ENCODE data around the gene CCDC174.

CCDC174 gene

DNA sequence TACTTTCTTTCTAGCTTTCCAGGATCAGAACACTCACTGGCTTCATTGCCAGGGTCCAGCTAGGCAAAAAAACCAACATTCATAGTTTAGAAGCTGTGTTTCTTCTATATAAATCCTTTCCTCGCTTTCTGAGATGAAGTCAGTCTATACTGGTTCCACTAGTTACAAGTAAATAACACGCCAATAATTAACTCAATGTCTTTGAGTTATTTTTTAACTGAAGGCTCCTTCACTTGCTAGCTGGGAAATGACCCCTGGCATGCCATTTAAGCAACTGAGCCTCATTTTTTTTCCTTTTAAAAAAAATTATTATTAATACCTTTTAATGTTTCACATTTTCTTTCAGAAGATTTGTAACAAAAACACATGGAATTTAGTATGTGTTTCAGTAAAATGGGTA lies 2.1 kb upstream of the CCDC174 start:
- in situ Hi-C loops (cut with MboI; ENCODE audit: low sequenced_read_pairs): no loop called here

DNA sequence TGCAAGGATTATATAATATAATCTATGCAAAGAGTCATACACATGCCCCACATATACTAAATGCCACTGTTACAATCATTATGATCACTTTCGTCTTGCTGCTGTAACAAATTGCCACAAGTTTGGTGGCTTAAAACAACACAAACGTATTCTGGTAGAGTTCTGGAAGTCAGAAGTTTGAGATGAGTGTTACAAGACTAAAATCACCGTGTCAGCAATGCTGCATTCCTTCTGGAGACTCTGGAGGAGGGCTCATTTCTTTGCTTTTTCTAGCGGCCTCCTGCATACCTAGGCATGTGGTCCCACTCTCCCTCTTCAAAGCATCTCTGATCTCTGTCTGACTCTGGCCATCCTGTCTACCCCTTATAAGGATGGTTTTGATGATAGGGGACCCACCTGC lies 1.4 kb upstream of the CCDC174 start:
- in situ Hi-C loops (cut with MboI; ENCODE audit: low sequenced_read_pairs): loop anchor here (25.0 kb wide), 1 partner anchor 262 kb away; no protein-coding TSS in a partner anchor

DNA sequence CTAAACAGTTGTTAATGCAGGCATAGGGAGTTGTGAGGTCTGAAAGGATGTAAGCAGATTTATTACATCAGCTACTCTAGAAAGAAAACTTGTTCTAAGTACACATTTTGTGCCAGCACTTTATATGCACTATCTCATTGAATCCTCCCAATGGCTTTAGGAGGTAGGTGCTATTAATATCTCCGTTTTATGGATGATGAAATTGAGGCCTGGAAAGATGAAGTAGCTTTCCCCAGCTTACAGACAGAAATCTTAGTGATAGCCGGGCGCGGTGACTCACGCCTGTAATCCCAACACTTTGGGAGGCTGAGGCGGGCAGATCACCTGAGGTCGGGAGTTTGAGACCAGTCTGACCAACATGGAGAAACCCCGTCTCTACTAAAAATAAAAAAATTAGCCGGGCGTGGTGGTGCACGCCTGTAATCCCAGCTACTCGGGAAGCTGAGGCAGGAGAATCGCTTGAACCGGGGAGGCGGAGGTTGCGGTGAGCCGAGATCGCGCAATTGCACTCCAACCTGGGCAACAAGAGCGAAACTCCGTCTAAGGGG lies 872 bp downstream of the CCDC174 start:
- in situ Hi-C loops (cut with MboI; ENCODE audit: low sequenced_read_pairs): loop anchor here (25.0 kb wide), 1 partner anchor 260 kb away; no protein-coding TSS in a partner anchor

DNA sequence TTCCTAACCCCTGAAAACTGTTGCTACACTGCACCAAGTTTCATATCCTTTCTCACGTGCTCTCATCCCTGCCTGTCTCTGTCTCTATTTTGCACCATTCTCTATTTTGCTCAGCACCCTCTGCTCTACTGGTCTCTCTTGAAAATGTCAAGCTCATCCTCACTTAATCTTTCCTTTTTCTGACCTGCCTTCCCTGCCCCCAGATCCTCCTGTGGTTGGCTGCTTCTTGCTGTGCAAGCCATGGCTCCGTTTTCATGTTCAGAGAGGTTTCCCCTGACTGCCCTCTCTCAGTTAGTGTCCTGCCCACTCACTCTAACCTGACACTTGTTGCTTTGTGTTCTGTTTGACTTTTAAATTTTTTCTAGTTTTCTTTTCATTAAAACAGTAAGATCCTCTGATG lies 6.0 kb downstream of the CCDC174 start:
- in situ Hi-C loops (cut with MboI; ENCODE audit: low sequenced_read_pairs): loop anchor here (25.0 kb wide), 1 partner anchor 255 kb away; no protein-coding TSS in a partner anchor

DNA sequence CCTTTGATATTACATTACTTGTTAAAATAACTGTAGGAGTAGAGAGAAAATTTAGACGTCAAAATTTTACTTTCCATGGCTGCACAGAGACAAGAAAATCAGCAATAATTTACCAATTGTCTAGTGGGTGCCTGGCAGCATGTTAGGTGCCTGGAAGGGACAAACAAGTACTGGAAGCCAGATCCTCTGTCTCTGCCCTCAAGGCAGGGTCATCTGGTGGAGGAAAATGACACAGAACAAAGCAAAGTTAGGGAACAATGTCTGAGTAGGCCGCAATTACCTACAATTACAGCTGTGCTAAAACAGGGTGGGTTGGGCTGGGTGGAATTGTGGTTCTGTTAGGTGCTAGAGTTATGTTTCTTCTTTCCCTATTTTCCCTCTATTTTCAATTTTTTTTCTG lies 7.4 kb downstream of the CCDC174 start:
- in situ Hi-C loops (cut with MboI; ENCODE audit: low sequenced_read_pairs): loop anchor here (25.0 kb wide), 1 partner anchor 253 kb away; no protein-coding TSS in a partner anchor

DNA sequence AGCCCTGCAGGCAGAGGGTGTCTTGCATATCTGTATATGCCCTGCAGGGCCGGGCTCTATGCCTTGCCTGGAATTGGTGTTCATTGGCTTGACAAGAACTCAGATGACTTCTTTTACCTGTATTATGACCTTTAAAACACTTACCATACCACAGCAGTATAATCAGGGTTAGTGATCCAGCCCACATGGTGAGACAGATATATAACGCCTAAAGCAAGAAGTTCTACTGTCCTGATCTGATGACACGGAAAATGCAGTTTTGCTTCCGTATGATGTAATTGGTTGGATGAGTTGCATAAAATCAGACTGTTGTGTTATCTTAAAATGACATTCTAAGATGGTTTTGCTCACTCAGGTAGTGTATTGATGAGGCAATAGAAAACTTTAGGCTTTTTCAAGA lies 9.4 kb downstream of the CCDC174 start:
- in situ Hi-C loops (cut with MboI; ENCODE audit: low sequenced_read_pairs): loop anchor here (25.0 kb wide), 1 partner anchor 251 kb away; no protein-coding TSS in a partner anchor

DNA sequence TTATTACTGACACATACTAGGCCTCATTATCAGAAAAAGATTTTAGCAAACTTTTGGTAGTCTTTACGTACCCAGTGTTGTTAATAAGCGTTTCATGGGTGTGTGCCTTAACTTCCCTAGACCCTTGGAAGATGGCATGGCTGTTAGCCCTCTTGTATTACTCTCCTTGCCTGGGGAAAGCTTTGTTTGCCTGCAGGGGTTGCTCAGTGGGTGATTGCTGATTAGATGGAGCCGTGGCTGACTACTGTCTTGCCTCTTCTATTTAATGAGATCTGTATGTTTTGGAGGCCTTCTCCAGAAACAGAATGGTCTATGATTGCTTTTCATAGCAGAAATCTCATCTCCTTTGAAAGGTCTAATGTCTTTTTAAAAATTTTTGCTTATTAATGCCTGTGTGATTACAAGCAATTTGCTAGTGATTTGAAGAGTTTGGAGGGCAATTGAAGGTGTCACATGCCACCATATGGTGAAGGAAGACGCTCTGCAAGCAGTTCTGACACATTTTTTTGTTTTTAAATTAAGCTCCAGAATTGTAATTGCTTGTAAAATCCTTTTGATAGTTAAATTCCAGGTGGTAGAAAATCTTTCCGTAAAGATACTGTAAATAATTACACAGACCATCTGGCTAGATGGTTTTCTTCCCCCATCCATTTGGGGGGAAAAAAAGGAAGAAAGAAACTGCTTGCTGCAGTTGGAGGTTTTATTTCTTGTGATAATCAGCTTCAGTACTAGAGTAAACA lies 12.0 kb downstream of the CCDC174 start:
- in situ Hi-C loops (cut with MboI; ENCODE audit: low sequenced_read_pairs): loop anchor here (25.0 kb wide), 1 partner anchor 249 kb away; no protein-coding TSS in a partner anchor

DNA sequence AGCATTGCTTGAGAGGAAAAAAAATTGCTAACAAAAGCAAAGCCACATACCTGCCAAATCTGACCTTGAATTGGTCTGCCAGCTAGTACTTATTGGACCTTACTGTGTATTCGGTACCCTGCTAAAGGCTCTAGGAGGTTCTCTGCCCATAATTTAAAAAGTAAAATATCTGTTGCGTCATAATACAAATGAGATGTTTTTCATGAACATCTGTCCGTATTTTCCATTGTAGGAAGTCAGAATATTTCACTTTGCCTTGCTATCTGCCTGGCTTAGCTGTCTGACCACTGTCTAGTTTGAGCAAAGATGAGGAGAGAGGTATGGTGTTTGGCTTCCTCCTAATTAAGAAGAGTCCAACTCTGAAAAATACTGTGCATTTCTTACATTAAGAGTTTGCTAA lies 12.6 kb downstream of the CCDC174 start:
- in situ Hi-C loops (cut with MboI; ENCODE audit: low sequenced_read_pairs): loop anchor here (25.0 kb wide), 1 partner anchor 248 kb away; no protein-coding TSS in a partner anchor

DNA sequence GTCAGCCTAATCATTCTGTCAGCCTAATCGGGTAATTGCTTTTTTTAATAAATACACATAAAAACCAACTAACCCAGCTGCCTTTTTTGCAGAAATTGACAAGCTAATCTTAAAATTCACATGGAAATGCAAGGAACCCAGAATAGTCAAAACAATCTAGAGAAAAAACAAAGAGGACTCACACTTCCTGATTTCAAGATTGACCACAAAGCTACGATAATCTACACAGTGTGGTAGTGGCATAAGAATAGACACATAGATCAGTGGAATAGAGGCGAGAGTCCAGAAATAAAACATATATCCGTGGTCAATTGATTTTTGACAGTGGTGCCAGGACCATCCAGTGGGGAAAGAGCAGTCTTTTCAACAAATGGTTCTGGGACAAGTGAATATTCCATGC lies 21.0 kb downstream of the CCDC174 start:
- in situ Hi-C loops (cut with MboI; ENCODE audit: low sequenced_read_pairs): loop anchor here (10.0 to 25.0 kb wide), 2 partner anchors 92 to 240 kb away; no protein-coding TSS in a partner anchor

DNA sequence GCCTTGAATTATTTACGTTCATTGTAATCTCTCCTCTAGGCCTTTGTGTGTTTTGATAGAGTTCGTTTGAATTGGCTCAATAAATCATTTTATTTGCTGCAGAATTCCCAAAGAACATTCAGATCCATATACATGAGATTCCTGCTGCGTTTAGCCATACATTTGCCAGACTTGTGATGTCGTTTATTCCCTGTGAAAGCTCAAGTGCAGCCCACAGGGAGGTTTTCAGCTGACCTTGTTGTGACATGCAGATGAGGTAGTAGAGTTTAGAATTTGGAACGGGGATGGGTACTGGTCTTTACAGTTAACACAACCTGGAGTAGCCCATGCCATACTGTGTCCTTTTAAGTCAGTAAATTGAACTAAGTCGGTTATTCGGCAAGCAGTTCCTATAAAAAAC lies 23.3 kb downstream of the CCDC174 start, which contains the start of gene C3orf20:
TSS of gene C3orf20 (plus strand) at position 301 of the 400 bp plus-strand sequence. CDS start 7,573 bp downstream, outside the sequence.
- in situ Hi-C loops (cut with MboI; ENCODE audit: low sequenced_read_pairs): loop anchor here (10.0 to 25.0 kb wide), 2 partner anchors 90 to 237 kb away; no protein-coding TSS in a partner anchor

DNA sequence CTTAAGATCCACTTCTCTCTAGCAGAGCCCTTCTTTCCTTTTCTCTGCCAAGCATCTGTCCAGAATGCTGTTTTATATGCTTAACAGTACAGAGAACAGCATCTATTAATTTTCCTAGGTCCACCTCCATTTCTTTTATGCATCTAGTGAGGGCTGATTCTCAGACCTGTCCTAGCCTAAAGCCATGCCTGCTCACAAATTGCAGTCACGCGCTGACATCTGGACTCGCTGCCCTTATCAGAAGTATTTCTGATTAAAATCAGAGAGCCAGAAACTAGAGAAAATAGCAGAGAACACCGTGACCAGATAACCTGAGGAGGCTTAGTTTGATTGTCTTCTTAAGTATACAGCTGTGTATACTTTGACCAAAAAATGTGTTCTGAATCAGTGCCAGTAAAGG lies 25.3 kb downstream of the CCDC174 start:
- in situ Hi-C loops (cut with MboI; ENCODE audit: low sequenced_read_pairs): loop anchor here (10.0 kb wide), 1 partner anchor 88 kb away; no protein-coding TSS in a partner anchor

DNA sequence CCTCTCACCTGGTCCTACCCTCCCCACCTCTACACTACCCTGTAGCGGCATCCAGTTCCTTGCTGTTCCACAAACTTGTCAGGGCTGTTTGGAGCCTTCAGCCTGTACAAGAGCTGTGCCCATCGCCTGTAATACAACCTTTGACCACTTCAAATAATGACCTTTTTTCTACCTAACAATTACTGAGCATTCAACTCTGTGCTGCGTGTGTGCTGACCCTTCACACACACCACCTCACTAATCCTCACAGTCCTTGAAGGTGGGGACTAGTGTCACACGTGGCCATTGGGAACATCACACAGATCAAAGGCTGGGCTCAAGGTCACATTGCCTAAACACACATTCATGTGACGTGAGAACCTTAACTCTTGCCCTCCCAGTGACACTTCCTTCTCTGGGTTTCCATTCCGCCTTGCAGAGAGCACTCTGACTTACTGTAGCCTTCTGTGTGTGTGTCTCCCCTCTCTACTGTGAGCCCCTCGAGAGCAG lies 26.5 kb downstream of the CCDC174 start:
- in situ Hi-C loops (cut with MboI; ENCODE audit: low sequenced_read_pairs): loop anchor here (10.0 kb wide), 1 partner anchor 87 kb away; no protein-coding TSS in a partner anchor

DNA sequence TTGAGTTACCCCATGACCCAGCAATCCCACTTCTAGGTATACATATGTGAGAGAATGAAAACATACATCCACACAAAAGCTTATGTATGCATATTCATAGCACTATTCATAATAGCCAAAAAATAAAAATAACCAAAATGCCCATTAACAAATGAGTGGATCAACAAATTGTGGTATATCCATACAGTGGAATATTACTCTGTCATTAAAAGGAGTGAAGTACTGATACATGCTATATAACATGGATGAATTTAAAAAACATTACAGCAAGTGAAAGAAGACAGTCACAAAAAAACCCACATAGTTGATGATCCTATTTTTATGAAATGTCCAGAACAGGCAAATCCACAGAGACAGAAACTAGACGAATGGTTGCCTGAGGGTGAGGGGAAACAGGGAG lies 28.6 kb downstream of the CCDC174 start:
- in situ Hi-C loops (cut with MboI; ENCODE audit: low sequenced_read_pairs): no loop called here

DNA sequence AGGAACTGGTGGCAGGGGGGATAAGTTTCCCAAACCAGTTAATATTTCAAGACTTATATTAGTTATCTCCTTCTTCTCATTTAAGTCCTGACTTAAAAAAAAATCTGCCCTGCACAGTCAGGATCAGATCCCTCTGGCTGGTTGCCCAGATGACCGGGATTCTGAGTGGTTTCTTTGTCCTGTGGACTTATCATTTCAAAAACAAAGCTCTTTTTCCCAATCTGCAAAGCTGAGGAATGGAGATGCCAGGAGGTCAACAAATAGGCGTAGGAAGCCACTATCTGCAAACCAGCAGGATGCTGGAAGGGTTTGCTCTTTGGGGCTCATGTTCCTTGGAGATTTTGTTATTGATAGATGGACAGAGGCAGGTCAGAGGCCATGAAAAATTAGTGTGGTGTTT lies 29.2 kb downstream of the CCDC174 start:
- in situ Hi-C loops (cut with MboI; ENCODE audit: low sequenced_read_pairs): no loop called here

DNA sequence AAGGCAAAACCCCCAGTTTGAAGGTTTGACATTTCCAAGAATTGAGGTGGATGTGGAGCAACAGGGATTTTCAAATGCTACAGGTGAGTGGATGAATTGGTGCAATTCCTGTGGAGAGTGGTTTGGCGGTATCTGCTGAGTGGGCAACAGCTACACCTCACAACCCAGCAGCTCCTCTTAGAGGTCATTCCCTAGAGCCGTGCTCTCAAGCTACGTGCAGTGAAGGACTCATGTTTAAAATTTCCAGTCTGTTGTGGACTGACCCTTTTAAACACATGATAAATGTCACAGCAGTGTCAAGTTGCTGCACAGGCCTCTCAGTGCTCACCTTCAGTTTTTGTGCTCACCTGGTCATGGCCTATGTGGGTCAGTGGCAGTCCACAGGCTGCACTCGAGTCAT lies 32.9 kb downstream of the CCDC174 start:
- in situ Hi-C loops (cut with MboI; ENCODE audit: low sequenced_read_pairs): no loop called here

DNA sequence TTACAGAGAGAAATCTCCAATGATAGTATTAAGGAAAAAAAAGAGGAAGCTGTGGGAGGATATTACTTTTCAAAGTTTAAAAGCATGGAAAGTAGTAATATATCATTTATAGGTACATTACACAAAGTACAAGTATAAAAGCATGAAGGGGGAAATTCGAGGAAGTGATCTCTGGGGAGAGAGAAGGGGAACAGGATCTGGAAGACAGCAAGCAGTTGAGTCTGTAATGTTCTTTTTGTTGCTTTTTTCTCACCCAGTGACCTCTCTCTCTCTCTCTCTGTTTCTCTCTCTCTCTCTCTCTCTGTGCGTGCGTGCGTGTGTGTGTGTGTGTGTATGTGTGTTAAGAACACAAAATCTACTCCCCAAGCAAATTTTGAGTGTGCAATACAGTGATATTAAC lies 33.6 kb downstream of the CCDC174 start:
- in situ Hi-C loops (cut with MboI; ENCODE audit: low sequenced_read_pairs): no loop called here

DNA sequence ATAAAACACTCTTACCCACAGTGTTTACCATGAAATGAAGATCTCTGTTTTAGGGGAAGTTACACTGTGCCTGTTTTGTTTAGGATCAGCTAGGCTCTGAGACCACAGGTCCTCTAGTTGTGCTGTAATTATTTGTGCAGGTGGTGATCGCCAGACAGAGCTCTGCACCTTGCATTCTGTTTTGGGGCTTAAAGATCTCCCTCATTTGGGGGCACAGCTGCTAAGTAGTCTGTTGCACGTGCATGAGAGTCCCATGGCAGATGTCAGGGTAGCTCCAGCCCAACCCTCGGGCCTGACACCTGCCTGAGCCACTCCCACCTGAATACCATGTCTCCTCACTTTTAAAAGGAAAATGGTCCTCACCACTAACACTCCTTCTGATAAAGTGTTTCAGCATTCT lies 35.8 kb downstream of the CCDC174 start:
- in situ Hi-C loops (cut with MboI; ENCODE audit: low sequenced_read_pairs): no loop called here

DNA sequence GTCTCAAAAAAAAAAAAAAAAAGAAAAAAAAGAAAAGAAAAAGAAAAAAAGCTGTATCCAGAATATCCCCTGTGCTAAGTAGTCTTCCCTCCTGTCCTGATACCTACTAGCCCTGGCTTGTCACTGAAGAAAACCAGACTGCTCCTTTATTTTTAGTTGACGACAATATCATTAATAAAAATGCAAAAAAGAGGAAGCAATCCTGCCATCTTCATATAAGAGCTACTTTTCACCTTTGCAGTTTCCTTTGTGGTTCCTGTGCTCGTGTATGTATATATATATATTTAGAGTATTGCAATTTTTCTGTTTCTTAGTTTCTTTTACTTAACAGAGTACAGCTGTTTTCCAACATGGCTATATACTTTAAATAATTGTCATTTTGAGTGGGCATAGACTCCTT lies 37.0 kb downstream of the CCDC174 start:
- in situ Hi-C loops (cut with MboI; ENCODE audit: low sequenced_read_pairs): no loop called here

DNA sequence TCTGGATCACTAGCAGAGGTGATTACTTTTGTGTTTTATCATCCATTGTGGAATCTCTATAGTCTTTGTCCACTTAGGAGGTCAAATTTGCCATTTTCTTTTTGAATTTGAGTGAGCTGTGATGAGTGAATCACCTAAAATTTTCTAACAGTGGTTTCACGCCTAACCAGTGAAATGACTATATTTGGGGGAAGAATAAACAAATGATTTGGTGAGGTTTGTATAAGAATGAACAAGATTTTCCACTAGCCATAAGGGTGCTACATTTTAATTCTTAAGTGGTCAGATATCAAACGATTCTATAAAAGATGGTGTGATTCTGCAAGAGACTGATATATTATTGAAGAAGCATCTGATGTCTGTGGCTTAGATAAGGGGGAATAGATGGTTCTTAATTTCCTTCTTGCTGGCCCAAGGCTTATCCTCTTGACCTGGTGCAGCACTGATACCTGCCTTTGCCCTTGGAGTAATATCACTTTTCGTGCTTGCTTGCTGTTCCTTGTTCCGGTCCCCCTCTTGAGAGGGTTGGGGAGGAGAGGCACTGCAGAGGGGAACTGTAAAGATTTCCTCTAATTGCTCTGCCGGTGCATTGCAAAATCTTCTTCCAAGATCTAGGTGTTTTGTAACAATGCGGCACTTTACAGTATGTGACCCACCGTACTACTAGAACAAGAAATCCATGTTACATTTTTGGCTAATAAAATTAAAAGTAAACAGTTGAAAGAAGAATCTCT lies 37.9 kb downstream of the CCDC174 start:
- in situ Hi-C loops (cut with MboI; ENCODE audit: low sequenced_read_pairs): no loop called here

DNA sequence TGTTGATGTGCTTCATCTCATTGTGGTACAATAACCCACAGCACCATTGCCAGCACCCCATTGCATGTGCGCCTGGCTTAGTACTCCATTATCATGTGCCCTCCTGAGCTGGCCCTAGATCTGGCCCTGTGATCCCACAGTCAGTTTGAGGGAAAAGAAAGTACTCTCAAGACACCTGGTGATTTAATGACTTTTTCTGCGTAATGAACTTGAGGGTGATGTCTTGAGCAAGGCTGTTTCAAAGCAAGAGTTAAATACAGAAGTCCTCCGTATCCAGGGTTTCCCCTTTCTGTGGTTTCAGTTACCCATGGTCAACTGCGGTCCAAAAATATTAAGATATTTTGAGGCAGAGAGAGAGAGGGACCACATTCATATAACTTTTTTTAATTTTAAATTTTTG lies 39.7 kb downstream of the CCDC174 start:
- in situ Hi-C loops (cut with MboI; ENCODE audit: low sequenced_read_pairs): no loop called here

DNA sequence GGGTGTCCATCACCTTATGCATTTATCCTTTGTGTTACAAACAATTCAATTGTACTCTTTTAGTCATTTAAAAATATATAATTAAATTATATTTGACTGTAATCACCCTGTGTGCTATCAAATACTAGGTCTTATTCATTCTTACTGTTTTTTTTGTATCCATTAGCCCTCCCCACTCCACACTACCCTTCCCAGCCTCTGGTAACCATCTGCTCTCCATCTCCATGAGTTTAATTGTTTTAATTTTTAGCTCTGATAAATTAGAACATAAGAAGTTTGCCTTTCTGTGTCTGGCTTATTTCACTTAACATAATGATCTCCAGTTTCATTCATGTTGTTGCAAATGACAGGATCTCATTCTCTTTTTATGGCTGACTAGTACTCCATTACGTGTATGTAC lies 40.2 kb downstream of the CCDC174 start:
- in situ Hi-C loops (cut with MboI; ENCODE audit: low sequenced_read_pairs): no loop called here

All from HL-60/S4 treated with retinoic acid at 250 ng/mL for 4 days and 3 days (cell line).